H9 (cell line): ENCODE data around the gene ZNF354B. TPM values are rescaled to one million over a fixed set of nuclear protein-coding genes. Genes with fewer than 3 reads are reported as not detected.

Source experiments
- DNase-seq: peaks from one replicate; pipeline ENCODE4 v3.0.0-alpha.2; 2017
- H2AFZ ChIP-seq: one replicate; pipeline ENCODE4 v1.6.1; 2013; ENCODE audit warnings: mild to moderate bottlenecking, low read length, control low read depth, moderate library complexity
- H2AK5ac ChIP-seq: 2 replicates; pipeline ENCODE4 v1.6.1; 2013; ENCODE audit warnings: low read length, control low read depth, mixed read lengths; ENCODE audit not compliant: insufficient read length
- H2BK120ac ChIP-seq: one replicate; pipeline ENCODE4 v1.6.1; 2013; ENCODE audit warnings: low read depth, mild to moderate bottlenecking, low read length, control low read depth, inconsistent platforms; ENCODE audit not compliant: poor library complexity, severe bottlenecking
- H2BK12ac ChIP-seq: 2 replicates; pipeline ENCODE4 v1.6.1; 2013; ENCODE audit warnings: low read length, control low read depth, mixed read lengths, low read depth; ENCODE audit not compliant: insufficient read length
- H2BK15ac ChIP-seq: 2 replicates; pipeline ENCODE4 v1.6.1; 2013; ENCODE audit warnings: low read depth, low read length, control low read depth
- H2BK20ac ChIP-seq: one replicate; pipeline ENCODE4 v1.6.1; 2013; ENCODE audit warnings: low read depth, mild to moderate bottlenecking, low read length, control low read depth, inconsistent platforms; ENCODE audit not compliant: poor library complexity, severe bottlenecking
- H2BK5ac ChIP-seq: 2 replicates; pipeline ENCODE4 v1.6.1; 2013; ENCODE audit warnings: low read length, control low read depth, mixed read lengths; ENCODE audit not compliant: insufficient read length
- H3K14ac ChIP-seq: 2 replicates; pipeline ENCODE4 v1.6.1; 2013; ENCODE audit warnings: low read length, control low read depth; ENCODE audit not compliant: insufficient read depth
- H3K18ac ChIP-seq: 2 replicates; pipeline ENCODE4 v1.6.1; 2013; ENCODE audit warnings: low read depth, mild to moderate bottlenecking, mixed read lengths, low read length, control low read depth; ENCODE audit not compliant: insufficient read length
- H3K23ac ChIP-seq: 2 replicates; pipeline ENCODE4 v1.6.1; 2013; ENCODE audit warnings: low read length, control low read depth, mixed read lengths, low read depth; ENCODE audit not compliant: insufficient read length
- H3K23me2 ChIP-seq: 2 replicates; pipeline ENCODE4 v1.6.1; 2013; ENCODE audit warnings: low read depth, mild to moderate bottlenecking, mixed read lengths, low read length, control low read depth; ENCODE audit not compliant: insufficient read length, poor library complexity, severe bottlenecking
- H3K27ac ChIP-seq: 2 replicates; pipeline ENCODE4 v1.5.1; 2013; ENCODE audit warnings: low read length, control low read depth, mixed read lengths, low read depth; ENCODE audit not compliant: insufficient read length
- H3K27me3 ChIP-seq: 2 replicates; pipeline ENCODE4 v1.6.1; 2013; ENCODE audit warnings: low read length, control low read depth, inconsistent platforms; ENCODE audit not compliant: insufficient read depth
- H3K4ac ChIP-seq: 2 replicates; pipeline ENCODE4 v1.6.1; 2013; ENCODE audit warnings: low read depth, mild to moderate bottlenecking, control low read depth, inconsistent platforms, low read length, moderate library complexity
- H3K4me1 ChIP-seq: 2 replicates; pipeline ENCODE4 v1.6.1; 2013; ENCODE audit warnings: low read length, control low read depth, inconsistent platforms; ENCODE audit not compliant: insufficient read depth
- H3K4me2 ChIP-seq: 2 replicates; pipeline ENCODE4 v1.6.1; 2013; ENCODE audit warnings: low read length, control low read depth, mixed read lengths; ENCODE audit not compliant: insufficient read length, insufficient read depth
- H3K56ac ChIP-seq: 2 replicates; pipeline ENCODE4 v1.6.1; 2013; ENCODE audit warnings: low read depth, mild to moderate bottlenecking, mixed read lengths, low read length, control low read depth; ENCODE audit not compliant: insufficient read length
- H3K79me1 ChIP-seq: 2 replicates; pipeline ENCODE4 v1.6.1; 2013; ENCODE audit warnings: low read depth, mild to moderate bottlenecking, moderate library complexity, low read length, control low read depth, inconsistent platforms; ENCODE audit not compliant: insufficient read depth, poor library complexity, severe bottlenecking
- H3K79me2 ChIP-seq: 2 replicates; pipeline ENCODE4 v1.6.1; 2013; ENCODE audit warnings: low read length, control low read depth, inconsistent platforms; ENCODE audit not compliant: insufficient read depth
- H3K9ac ChIP-seq: 2 replicates; pipeline ENCODE4 v1.6.1; 2013; ENCODE audit warnings: low read length, control low read depth, mixed read lengths; ENCODE audit not compliant: insufficient read length; ENCODE audit errors: extremely low read depth
- H3K9me3 ChIP-seq: one replicate; pipeline ENCODE4 v1.6.1; 2013; ENCODE audit warnings: low read depth, low read length, inconsistent platforms; ENCODE audit not compliant: control insufficient read depth
- H3T11ph ChIP-seq: one replicate; pipeline ENCODE4 v1.6.1; 2013; ENCODE audit warnings: mild to moderate bottlenecking, low read length, control low read depth, inconsistent platforms
- H4K20me1 ChIP-seq: one replicate; pipeline ENCODE4 v1.6.1; 2013; ENCODE audit not compliant: control insufficient read depth, insufficient read length, insufficient read depth
- H4K5ac ChIP-seq: 2 replicates; pipeline ENCODE4 v1.6.1; 2013; ENCODE audit warnings: low read depth, mild to moderate bottlenecking, mixed read lengths, low read length, control low read depth; ENCODE audit not compliant: insufficient read length
- H4K8ac ChIP-seq: replicated peaks from 2 replicates; pipeline ENCODE4 v1.6.1; 2013; ENCODE audit warnings: low read length, control low read depth, mixed read lengths, low read depth; ENCODE audit not compliant: insufficient read length
- H4K91ac ChIP-seq: 2 replicates; pipeline ENCODE4 v1.6.1; 2013; ENCODE audit warnings: low read depth, mild to moderate bottlenecking, moderate library complexity, mixed read lengths, low read length, control low read depth; ENCODE audit not compliant: insufficient read length
- H3K27ac Mint-ChIP-seq, 3 experiments: 2 replicates in 2 of 3; 3 replicates in 1 of 3; pipeline ENCODE4 v1.8.0; 2020 to 2021; ENCODE audit warnings: mixed read lengths in 3 of 3, mild to moderate bottlenecking in 1 of 3, moderate library complexity in 1 of 3
- H3K27me3 Mint-ChIP-seq: 2 replicates; pipeline ENCODE4 v1.8.0; 2021; ENCODE audit warnings: low read depth, mild to moderate bottlenecking, moderate library complexity, mixed read lengths
- H3K36me3 Mint-ChIP-seq, 3 experiments: 2 replicates in 2 of 3; 3 replicates in 1 of 3; pipeline ENCODE4 v1.8.0; 2020 to 2021; ENCODE audit warnings: low read depth in 3 of 3, mixed read lengths in 3 of 3; ENCODE audit not compliant: insufficient read depth in 1 of 3
- H3K4me1 Mint-ChIP-seq, 2 experiments: 2 replicates each; pipeline ENCODE4 v1.8.0; 2020; ENCODE audit warnings: mixed read lengths in 2 of 2
- H3K4me3 Mint-ChIP-seq, 2 experiments: 2 replicates in 1 of 2; 3 replicates in 1 of 2; pipeline ENCODE4 v1.8.0; 2020 to 2021; ENCODE audit warnings: mild to moderate bottlenecking in 2 of 2, mixed read lengths in 2 of 2, moderate library complexity in 1 of 2
- H3K9me3 Mint-ChIP-seq, 2 experiments: 2 replicates in 1 of 2; 3 replicates in 1 of 2; pipeline ENCODE4 v1.8.0; 2020; ENCODE audit warnings: mild to moderate bottlenecking in 2 of 2, mixed read lengths in 2 of 2, moderate library complexity in 1 of 2
- CTCF ChIP-seq: fragments of 200-600 bp; sonication (generic); conservative IDR thresholded peaks from 3 replicates; pipeline ENCODE4 v1.8.0; 2021; ENCODE audit warnings: antibody characterized with exemption, mild to moderate bottlenecking
- WGBS: extraction: QIAGEN DNeasy Blood & Tissue Kit; methylation state at CpG from one replicate; pipeline ENCODE4 v1.1.7; 2013; ENCODE audit warnings: missing lambda C conversion rate, low lambda C conversion rate, mixed read lengths; ENCODE audit not compliant: insufficient read length; ENCODE audit errors: extremely low coverage; 5-methylcytosine and 5-hydroxymethylcytosine counted together
- total RNA-seq: library from RNA; stranded (reverse); gene quantifications from 2 replicates; pipeline ENCODE4 v1.2.1, GENCODE V29; 2021

Gene ZNF354B
- total RNA-seq, 1 experiment from 2014 or later: 20.6 TPM

GRCh38 chr5:178826216-178826615 is 33.5 kb upstream of the ZNF354B start:
- Mint-ChIP-seq H3K4me1 (peaks cover 27 to 47% of the 10 kb centered on the region in 2 experiments), H3K27ac (peak overlapping the region in 1 of 3 experiments; percentile 91; a peak in 2 of 7 replicates), H3K9me3 (peaks cover 11 to 69% of the 10 kb centered on the region in 2 experiments), H3K36me3 (peaks cover 0 to 6% (median 4%) of the 10 kb centered on the region in 3 experiments; a peak in 4 of 7 replicates), H3K27me3 (no peaks in the 10 kb centered on the region), H3K4me3 (no peak overlapping the region)
- Histone ChIP-seq H3K4me2 (no peak overlapping the region), H3K27ac (peak overlapping the region; percentile 62), H3K23me2 (no peaks in the 10 kb centered on the region), H3K4ac (no peak overlapping the region), H3K79me2 (no peaks in the 10 kb centered on the region), H2BK20ac (no peak overlapping the region), H4K5ac (no peak overlapping the region), H3K9me3 (no peaks in the 10 kb centered on the region), H4K8ac (no peak overlapping the region), H3K9ac (no peak overlapping the region), H2BK15ac (no peak overlapping the region), H3K18ac (no peak overlapping the region), H3K79me1 (no peaks in the 10 kb centered on the region), H3K23ac (no peak overlapping the region), H2BK5ac (no peak overlapping the region), H3K56ac (no peak overlapping the region), H2BK12ac (no peak overlapping the region), H2BK120ac (no peak overlapping the region), H4K91ac (no peak overlapping the region), H2AFZ (no peak overlapping the region), H2AK5ac (no peak overlapping the region), H3K4me1 (peaks cover 6% of the 10 kb centered on the region; the same call in 1 of the 2 replicates), H3K14ac (no peak overlapping the region), H4K20me1 (no peaks in the 10 kb centered on the region), H3K27me3 (no peaks in the 10 kb centered on the region), H3T11ph (no peak overlapping the region)
- peak; percentile 43 for DNase-seq
- TF ChIP-seq CTCF: no peak
- no CpG with 5 or more reads among the region's 2 CpGs for WGBS
